Naive thymus-derived CD8-positive, alpha-beta T cell (primary cell): ENCODE data around the gene CDK8. TPM values are rescaled to one million over a fixed set of nuclear protein-coding genes. Genes with fewer than 3 reads are reported as not detected.
A peak's percentile ranks its signal among the peaks of the same experiment; 100 is the strongest.
"Not testable (repeated sequence)": the region's sequence is repeated elsewhere in the genome, so short reads cannot be mapped to it uniquely, and the experiment has no call there.

Experiments used
- ATAC-seq, 2 donors: fragments of 150-1000 bp; cut with Tn5 transposase in 1 of 2; sonication (Bioruptor Pico), chemical (Tn5 transposase) in 1 of 2; 1 replicate in 1 of 2; 2 replicates in 1 of 2; pipeline ENCODE4 v1.10.0; 2021; ENCODE audit warnings: mild to moderate bottlenecking in 2 of 2, moderate library complexity in 2 of 2
- POLR2A ChIA-PET: fragments of 350-600 bp; sonication (Branson Sonifier 250); formaldehyde crosslinking; loops from one replicate; lab custom pipeline; 2021; ENCODE audit warnings: antibody characterized with exemption; lab: Charles Lee
- DNase-seq, 10 donors: peaks; one replicate each; pipeline versions ENCODE4 v3.0.0 to v3.0.0-alpha.2; 2020 to 2022
- H3K27ac Mint-ChIP-seq, 10 donors: one replicate each; pipeline ENCODE4 v1.8.0; 2020 to 2022; ENCODE audit warnings: mild to moderate bottlenecking in 10 of 10, mixed read lengths in 10 of 10, moderate library complexity in 4 of 10, inconsistent platforms in 1 of 10
- H3K27me3 Mint-ChIP-seq, 5 donors: one replicate each; pipeline ENCODE4 v1.8.0; 2021 to 2022; ENCODE audit warnings: mixed read lengths in 5 of 5
- H3K36me3 Mint-ChIP-seq, 3 donors: one replicate each; pipeline ENCODE4 v1.8.0; 2020 to 2022; ENCODE audit warnings: mixed read lengths in 3 of 3, mild to moderate bottlenecking in 2 of 3, inconsistent platforms in 1 of 3
- H3K4me1 Mint-ChIP-seq, 4 donors: one replicate each; pipeline ENCODE4 v1.8.0; 2021 to 2022; ENCODE audit warnings: mixed read lengths in 4 of 4
- H3K4me3 Mint-ChIP-seq, 10 donors: one replicate each; pipeline ENCODE4 v1.8.0; 2020 to 2022; ENCODE audit warnings: mild to moderate bottlenecking in 10 of 10, mixed read lengths in 10 of 10, moderate library complexity in 6 of 10, inconsistent platforms in 1 of 10
- H3K9me3 Mint-ChIP-seq, 9 donors: one replicate each; pipeline ENCODE4 v1.8.0; 2020 to 2022; ENCODE audit warnings: mixed read lengths in 9 of 9, mild to moderate bottlenecking in 3 of 9, inconsistent platforms in 1 of 9, moderate library complexity in 1 of 9
- polyA plus RNA-seq, 3 donors: library from polyadenylated mRNA; unstranded; fragments of 300-500 nt; fragmentation: Illumina TruSeq; gene quantifications; one replicate each; pipeline ENCODE4 v1.2.3, GENCODE V29; 2021
- total RNA-seq, 8 experiments: library from RNA in 2 of 8; stranded (reverse) in 2 of 8; gene quantifications; one replicate each; pipeline ENCODE4 v1.2.3 and lab custom pipeline; 2021 to 2026

CDK8 gene
- total and polyA plus RNA-seq, 5 experiments from 2014 or later = 4.7 to 12.3 (median 7.1) TPM

DNA sequence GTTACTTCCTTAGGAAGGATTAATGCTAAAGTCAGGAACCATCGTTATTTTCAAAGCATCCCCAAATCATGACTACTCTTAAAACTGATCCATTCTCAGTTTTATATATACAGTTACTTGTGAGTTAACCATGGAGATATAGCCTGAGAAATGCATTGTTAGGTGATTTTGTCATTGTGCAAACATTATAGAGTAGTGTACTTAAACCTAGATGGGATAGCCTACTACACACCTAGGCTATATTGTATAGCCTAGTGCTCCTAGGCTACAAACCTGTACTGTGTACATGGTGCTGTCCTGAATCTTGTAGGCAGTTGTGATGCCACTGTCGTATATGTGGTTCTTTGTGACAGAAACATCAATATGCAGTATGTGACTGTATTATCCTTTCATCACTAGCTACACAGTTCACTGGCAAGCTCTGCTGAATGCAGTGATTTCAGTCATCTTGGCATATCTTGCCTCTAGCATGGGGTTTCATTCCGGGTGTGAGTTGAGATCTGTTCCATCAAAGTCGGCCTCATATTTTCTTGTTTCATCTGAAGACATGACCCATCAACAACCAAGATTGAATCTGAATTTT is 45.3 kb downstream of the CDK8 start:
- no peaks in the 10 kb centered on the region for H3K27me3 Mint-ChIP-seq
- ATAC-seq = no peak
- H3K4me3 Mint-ChIP-seq = no peak overlapping the region
- no peak for DNase-seq
- peaks cover 32 to 83% (median 65%) of the 10 kb centered on the region in 4 donors for H3K4me1 Mint-ChIP-seq
- POLR2A ChIA-PET = no interaction called here
- H3K36me3 Mint-ChIP-seq = peaks cover 0 to 7% (median 5%) of the 10 kb centered on the region in 3 donors
- H3K9me3 Mint-ChIP-seq = peaks cover 0 to 10% (median 0%) of the 10 kb centered on the region in 9 donors
- H3K27ac Mint-ChIP-seq = no peak overlapping the region

DNA sequence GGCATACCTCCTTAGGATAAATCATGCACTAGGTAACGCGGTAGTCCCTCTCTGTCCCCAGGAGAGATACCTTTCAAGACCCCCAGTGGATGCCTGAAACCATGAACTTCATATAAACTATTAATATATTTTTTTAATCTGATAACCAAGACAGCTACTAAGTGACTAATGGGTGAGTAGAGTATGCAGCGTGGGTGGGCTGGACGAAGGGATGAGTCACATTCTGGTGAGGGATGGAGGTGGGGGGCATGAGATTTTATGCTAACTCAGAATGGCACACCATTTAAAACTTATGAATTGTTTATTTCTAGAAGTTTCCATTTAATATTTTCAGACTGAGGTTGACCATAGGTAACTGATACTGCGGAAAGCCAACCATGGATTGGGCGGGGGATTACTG is 46.2 kb downstream of the CDK8 start:
- no peak overlapping the region for H3K27ac Mint-ChIP-seq
- ATAC-seq = no peak
- H3K4me1 Mint-ChIP-seq = peaks cover 32 to 78% (median 66%) of the 10 kb centered on the region in 4 donors
- peaks cover 3 to 5% (median 4%) of the 10 kb centered on the region in 3 donors for H3K36me3 Mint-ChIP-seq
- H3K27me3 Mint-ChIP-seq = no peaks in the 10 kb centered on the region
- POLR2A ChIA-PET = no interaction called here
- no peak for DNase-seq
- H3K9me3 Mint-ChIP-seq = peaks cover 0 to 10% (median 0%) of the 10 kb centered on the region in 9 donors
- H3K4me3 Mint-ChIP-seq = no peak overlapping the region

DNA sequence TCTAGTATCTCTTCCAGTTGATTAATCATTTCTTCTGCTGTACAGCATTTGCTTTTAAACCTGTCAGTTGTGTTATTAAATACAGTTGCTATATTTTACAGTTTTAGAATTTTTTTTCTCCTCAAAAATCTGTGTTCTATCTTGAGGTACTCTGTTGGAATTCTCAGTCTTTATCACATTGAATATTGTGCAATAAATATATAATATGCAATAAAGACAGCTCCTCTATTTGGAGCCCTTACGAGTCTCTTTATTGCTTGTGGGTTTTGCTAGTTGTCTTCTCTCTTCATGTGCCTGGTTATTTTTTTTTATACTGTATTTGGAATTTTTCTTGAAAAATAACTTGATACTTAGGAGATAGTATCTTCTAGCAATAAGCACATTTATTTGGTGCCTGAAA is 51.7 kb downstream of the CDK8 start:
- H3K36me3 Mint-ChIP-seq = peaks cover 2 to 19% (median 8%) of the 10 kb centered on the region in 3 donors
- H3K4me3 Mint-ChIP-seq = peak overlapping the region in 2 of 10 donors; percentile 1 to 11
- H3K27ac Mint-ChIP-seq = peak overlapping the region in 1 of 10 donors; percentile 79
- peaks cover 0 to 3% (median 0%) of the 10 kb centered on the region in 9 donors for H3K9me3 Mint-ChIP-seq
- DNase-seq = no peak
- POLR2A ChIA-PET = no interaction called here
- no peaks in the 10 kb centered on the region for H3K27me3 Mint-ChIP-seq
- no peak for ATAC-seq
- peaks cover 23 to 75% (median 61%) of the 10 kb centered on the region in 4 donors for H3K4me1 Mint-ChIP-seq

DNA sequence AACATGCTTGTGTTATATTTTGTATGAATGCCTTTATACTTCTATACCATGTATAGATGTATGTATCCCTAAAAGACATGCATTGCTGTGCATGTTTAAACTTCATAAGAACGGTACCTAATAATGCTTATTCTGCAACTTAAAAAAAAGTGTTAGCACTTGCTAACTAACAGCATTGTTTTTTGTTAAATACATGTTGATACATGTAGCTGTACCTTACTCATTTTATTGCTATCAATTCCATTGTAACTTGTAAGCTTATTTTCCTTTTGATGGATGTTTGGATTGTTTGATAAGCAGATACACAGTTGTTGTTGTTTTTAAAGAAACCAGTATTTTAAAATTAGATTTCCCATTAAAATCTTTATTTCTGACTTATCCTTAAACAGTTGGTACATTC is 53.8 kb downstream of the CDK8 start:
- H3K27me3 Mint-ChIP-seq = no peaks in the 10 kb centered on the region
- DNase-seq = no peak
- peaks cover 9 to 65% (median 52%) of the 10 kb centered on the region in 4 donors for H3K4me1 Mint-ChIP-seq
- H3K4me3 Mint-ChIP-seq = no peak overlapping the region
- peaks cover 0 to 5% (median 0%) of the 10 kb centered on the region in 9 donors for H3K9me3 Mint-ChIP-seq
- POLR2A ChIA-PET = no interaction called here
- no peak overlapping the region for H3K27ac Mint-ChIP-seq
- no peak for ATAC-seq
- peaks cover 6 to 33% (median 8%) of the 10 kb centered on the region in 3 donors for H3K36me3 Mint-ChIP-seq

DNA sequence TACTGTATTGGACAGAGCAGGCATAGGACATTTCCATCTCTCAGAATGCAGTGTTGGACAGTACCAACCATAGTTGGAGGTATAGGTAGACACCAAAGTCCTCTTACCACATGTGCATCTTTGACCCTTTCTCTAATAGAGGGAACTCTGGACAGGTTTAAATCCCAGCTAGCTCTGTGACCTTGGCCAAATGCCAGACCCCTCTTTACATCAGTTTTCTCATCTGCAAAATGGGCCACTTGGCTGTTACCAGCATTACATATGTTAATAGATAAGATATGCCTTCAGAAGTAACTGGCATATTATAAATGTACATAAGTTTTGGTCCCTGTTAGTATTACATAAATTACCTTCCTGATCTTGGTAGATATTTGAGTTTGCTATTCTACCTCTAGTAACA is 54.3 kb downstream of the CDK8 start:
- Mint-ChIP-seq H3K4me3 (no peak overlapping the region), H3K9me3 (peaks cover 0 to 5% (median 0%) of the 10 kb centered on the region in 9 donors), H3K36me3 (peaks cover 8 to 39% (median 9%) of the 10 kb centered on the region in 3 donors), H3K27ac (no peak overlapping the region), H3K27me3 (no peaks in the 10 kb centered on the region), H3K4me1 (peaks cover 14 to 70% (median 53%) of the 10 kb centered on the region in 4 donors)
- POLR2A ChIA-PET = no interaction called here
- DNase-seq (no peak), ATAC-seq (no peak)

DNA sequence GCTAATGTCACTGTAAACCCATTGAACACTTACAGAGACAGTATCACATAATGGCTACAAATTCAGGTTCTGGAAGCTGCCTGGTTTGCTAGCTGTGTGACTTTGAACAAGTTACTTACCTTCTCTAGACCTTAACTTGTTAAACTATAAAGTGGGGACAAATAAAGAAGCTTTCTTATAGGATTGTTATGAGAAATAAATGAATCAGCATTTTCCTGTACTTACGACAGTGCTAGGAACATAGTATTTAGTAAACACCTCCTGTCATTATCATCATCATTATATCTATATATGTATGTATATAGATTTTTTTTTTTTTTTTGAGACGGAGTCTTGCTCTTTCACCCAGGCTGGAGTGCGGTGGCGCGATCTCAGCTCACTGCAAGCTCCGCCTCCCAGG is 54.9 kb downstream of the CDK8 start:
- peaks cover 16 to 72% (median 51%) of the 10 kb centered on the region in 4 donors for H3K4me1 Mint-ChIP-seq
- no peak for ATAC-seq

DNA sequence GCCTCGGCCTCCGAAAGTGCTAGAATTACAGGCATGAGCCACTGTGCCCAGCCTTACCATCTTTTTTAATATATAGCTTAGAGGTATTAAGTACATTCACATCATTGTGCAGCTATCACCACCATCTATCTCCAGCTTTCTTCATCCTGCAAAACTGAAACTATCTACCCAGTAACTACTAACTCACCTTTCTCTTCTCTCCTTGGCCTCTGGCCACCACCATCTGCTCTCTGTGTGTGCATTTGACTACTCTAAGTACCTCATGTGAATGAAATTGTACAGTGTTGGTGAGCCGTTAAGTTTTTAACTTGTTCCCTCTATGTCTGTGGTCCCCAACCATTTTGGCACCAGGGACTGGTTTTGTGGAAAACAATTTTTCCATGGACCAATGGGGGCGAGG is 56.1 kb downstream of the CDK8 start:
- peak overlapping the region in 1 of 10 donors; percentile 11 for H3K4me3 Mint-ChIP-seq
- peaks cover 16 to 65% (median 47%) of the 10 kb centered on the region in 4 donors for H3K4me1 Mint-ChIP-seq

More for the DNA sequence above, 54.9 kb downstream of the CDK8 start:
- no peaks in the 10 kb centered on the region for H3K27me3 Mint-ChIP-seq
- POLR2A ChIA-PET = no interaction called here
- peaks cover 7 to 37% (median 8%) of the 10 kb centered on the region in 3 donors for H3K36me3 Mint-ChIP-seq
- H3K4me3 Mint-ChIP-seq = no peak overlapping the region
- H3K9me3 Mint-ChIP-seq = peaks cover 0 to 5% (median 0%) of the 10 kb centered on the region in 9 donors
- DNase-seq = no peak
- no peak overlapping the region for H3K27ac Mint-ChIP-seq

DNA sequence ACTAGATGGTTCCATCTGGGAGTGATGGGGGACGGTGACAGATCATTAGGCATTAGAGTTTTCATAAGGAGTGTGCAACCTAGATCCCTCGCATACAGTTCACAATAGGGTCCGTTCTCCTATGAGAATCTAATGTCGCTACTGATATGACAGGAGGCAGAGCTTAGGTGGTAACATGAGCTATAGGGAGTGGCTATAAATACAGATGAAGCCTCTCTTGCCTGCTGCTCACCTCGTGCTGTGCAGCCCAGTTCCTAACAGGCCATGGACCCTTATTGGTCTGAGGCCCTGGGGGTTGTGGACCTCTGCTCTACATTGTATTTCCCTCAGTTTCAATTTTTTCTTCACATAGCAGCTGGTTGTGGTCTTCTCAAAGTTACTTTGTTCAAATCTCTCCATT is 56.5 kb downstream of the CDK8 start:
- Mint-ChIP-seq H3K27me3 (no peaks in the 10 kb centered on the region), H3K4me3 (peak overlapping the region in 1 of 10 donors; percentile 11), H3K27ac (peak overlapping the region in 1 of 10 donors; percentile 35), H3K4me1 (peaks cover 16 to 66% (median 45%) of the 10 kb centered on the region in 4 donors), H3K9me3 (peaks cover 0 to 5% (median 0%) of the 10 kb centered on the region in 9 donors), H3K36me3 (peaks cover 2 to 37% (median 7%) of the 10 kb centered on the region in 3 donors)
- no peak for DNase-seq
- no peak for ATAC-seq
- POLR2A ChIA-PET = interaction anchor here (1.1 kb wide), 1 partner anchor 15 kb away, joined by 4 read pairs; no protein-coding TSS in a partner anchor

More for the DNA sequence above, 56.1 kb downstream of the CDK8 start:
- no peak for ATAC-seq
- no peaks in the 10 kb centered on the region for H3K27me3 Mint-ChIP-seq
- peak overlapping the region in 1 of 10 donors; percentile 38 for H3K27ac Mint-ChIP-seq
- no peak for DNase-seq
- POLR2A ChIA-PET = no interaction called here
- peaks cover 7 to 37% (median 7%) of the 10 kb centered on the region in 3 donors for H3K36me3 Mint-ChIP-seq
- peaks cover 0 to 5% (median 0%) of the 10 kb centered on the region in 9 donors for H3K9me3 Mint-ChIP-seq

DNA sequence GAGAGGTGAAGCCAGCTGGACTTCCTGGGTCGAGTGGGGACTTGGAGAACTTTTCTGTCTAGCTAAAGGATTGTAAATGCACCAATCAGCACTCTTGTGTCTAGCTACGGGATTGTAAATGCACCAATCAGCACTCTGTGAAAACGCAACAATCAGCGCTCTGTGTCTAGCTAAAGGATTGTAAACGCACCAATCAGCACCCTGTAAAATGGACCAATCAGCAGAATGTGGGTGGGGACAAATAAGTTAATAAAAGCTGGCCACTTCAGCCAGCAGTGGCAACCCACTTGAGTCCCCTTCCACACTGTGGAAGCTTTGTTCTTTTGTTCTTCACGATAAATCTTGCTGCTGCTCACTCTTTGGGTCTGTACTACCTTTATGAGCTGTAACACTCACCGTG is 58.1 kb downstream of the CDK8 start:
- DNase-seq, ATAC-seq, H3K27ac Mint-ChIP-seq, POLR2A ChIA-PET, H3K9me3 Mint-ChIP-seq, H3K27me3 Mint-ChIP-seq, H3K4me3 Mint-ChIP-seq: not testable (repeated sequence)
- peaks cover 18 to 64% (median 47%) of the 10 kb centered on the region in 4 donors for H3K4me1 Mint-ChIP-seq
- peaks cover 0 to 36% (median 7%) of the 10 kb centered on the region in 3 donors for H3K36me3 Mint-ChIP-seq

DNA sequence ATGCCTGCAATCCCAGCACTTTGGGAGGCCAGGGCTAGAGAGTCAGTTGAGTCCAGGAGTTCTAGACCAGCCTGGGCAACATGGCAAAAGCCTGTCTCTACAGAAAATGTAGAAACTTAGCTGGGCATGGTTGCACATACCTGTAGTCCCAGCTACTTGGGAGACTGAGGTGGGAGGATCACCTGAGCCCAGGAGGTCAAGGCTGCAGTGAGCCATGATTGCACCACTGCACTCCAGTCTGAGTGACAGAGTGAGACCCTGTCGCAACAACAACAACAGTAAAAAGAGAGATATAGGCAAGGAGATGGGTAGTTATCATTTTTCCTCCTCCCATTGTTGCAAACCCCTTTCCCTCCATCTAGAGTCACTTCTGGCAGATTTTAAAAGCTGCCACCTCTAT is 62.2 kb downstream of the CDK8 start:
- DNase-seq, ATAC-seq, POLR2A ChIA-PET, H3K27me3 Mint-ChIP-seq, H3K27ac Mint-ChIP-seq, H3K4me3 Mint-ChIP-seq: not testable (repeated sequence)
- peaks cover 0 to 21% (median 5%) of the 10 kb centered on the region in 3 donors for H3K36me3 Mint-ChIP-seq
- H3K4me1 Mint-ChIP-seq = peaks cover 19 to 52% (median 34%) of the 10 kb centered on the region in 4 donors
- H3K9me3 Mint-ChIP-seq = peaks cover 0 to 11% (median 0%) of the 10 kb centered on the region in 9 donors

DNA sequence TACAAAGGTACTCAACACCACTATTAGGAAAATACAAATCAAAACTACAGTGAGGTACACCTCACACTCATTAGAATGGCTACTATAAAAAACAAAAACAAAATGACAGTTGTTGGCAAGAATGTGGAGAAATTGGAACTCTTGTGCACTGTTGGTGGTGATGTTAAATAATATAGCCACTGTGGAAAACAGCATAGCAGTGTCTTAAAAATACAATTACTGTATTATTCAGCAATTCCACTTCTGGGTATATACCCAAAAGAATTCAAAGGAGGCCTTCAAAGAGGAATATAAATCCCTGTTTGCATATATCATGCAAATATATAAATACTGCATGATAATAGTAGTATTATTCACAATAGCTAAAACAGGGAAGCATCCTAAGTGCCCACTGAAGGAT is 66.8 kb downstream of the CDK8 start:
- DNase-seq = no peak
- H3K4me1 Mint-ChIP-seq = peaks cover 21 to 60% (median 49%) of the 10 kb centered on the region in 4 donors

DNA sequence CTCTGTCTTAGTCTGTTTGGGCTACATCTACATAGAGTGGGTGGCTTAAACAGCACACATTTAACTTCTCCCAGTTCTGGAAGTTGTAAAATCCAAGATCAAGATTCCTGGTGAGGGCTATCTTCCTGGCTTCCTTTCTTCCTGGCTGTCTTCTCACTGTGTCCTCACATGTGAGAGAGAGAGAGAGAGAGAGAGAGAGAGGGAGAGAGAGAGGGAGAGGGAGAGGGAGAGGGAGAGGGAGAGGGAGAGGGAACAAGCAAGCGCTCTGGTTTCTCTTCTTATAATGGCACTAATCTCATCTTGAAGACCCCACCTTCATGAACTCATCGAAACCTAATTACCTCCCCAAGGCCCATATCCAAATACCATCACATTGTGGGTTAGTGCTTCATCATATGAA is 69.2 kb downstream of the CDK8 start:
- POLR2A ChIA-PET = no interaction called here
- Mint-ChIP-seq H3K27me3 (no peaks in the 10 kb centered on the region), H3K36me3 (peaks cover 0 to 2% (median 0%) of the 10 kb centered on the region in 3 donors), H3K9me3 (peaks cover 0 to 2% (median 0%) of the 10 kb centered on the region in 9 donors), H3K4me1 (peaks cover 18 to 58% (median 54%) of the 10 kb centered on the region in 4 donors), H3K4me3 (peak overlapping the region in 1 of 10 donors; percentile 42), H3K27ac (peak overlapping the region in 3 of 10 donors; percentile 3 to 60 (median 23))
- DNase-seq (no peak), ATAC-seq (no peak)

More for the DNA sequence above, 66.8 kb downstream of the CDK8 start:
- ATAC-seq = no peak
- H3K27me3 Mint-ChIP-seq = no peaks in the 10 kb centered on the region
- POLR2A ChIA-PET = no interaction called here
- peaks cover 0 to 2% (median 1%) of the 10 kb centered on the region in 3 donors for H3K36me3 Mint-ChIP-seq
- H3K27ac Mint-ChIP-seq = peak overlapping the region in 1 of 10 donors; percentile 30
- no peak overlapping the region for H3K4me3 Mint-ChIP-seq
- H3K9me3 Mint-ChIP-seq = peaks cover 0 to 11% (median 0%) of the 10 kb centered on the region in 9 donors

DNA sequence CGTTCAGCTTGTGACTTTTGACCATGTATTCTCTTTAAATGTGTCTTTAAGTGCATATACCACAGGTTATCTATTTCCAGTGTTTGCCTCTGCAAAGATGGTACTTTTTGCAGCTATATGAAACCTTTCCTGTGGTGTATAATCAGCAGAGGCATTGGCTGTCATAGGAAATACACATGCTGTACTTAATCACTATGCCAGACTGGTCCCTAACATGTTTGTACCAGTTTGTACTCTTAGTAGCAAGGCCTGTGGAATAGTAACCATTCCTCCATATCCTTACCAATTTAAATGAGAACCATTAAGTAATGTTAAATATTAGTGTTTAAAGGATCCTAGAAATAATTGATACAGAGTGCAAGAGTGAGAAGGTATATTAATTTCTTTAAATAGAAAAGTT is 69.8 kb downstream of the CDK8 start:
- POLR2A ChIA-PET = no interaction called here
- H3K4me3 Mint-ChIP-seq = no peak overlapping the region
- H3K27ac Mint-ChIP-seq = peak overlapping the region in 1 of 10 donors; percentile 21
- peaks cover 0 to 2% (median 0%) of the 10 kb centered on the region in 3 donors for H3K36me3 Mint-ChIP-seq
- H3K4me1 Mint-ChIP-seq = peaks cover 19 to 64% (median 60%) of the 10 kb centered on the region in 4 donors
- H3K27me3 Mint-ChIP-seq = no peaks in the 10 kb centered on the region
- ATAC-seq (no peak), DNase-seq (no peak)
- H3K9me3 Mint-ChIP-seq = peaks cover 0 to 5% (median 1%) of the 10 kb centered on the region in 9 donors
